ENCODE data around the gene MRPL2. TPM values are rescaled to one million over a fixed set of nuclear protein-coding genes. Genes with fewer than 3 reads are reported as not detected.

Gene MRPL2
- total RNA-seq, 1 donor from 2014 or later, result 45.7 TPM

- Mint-ChIP-seq H3K36me3 (ENCODE audit: low read depth) (peaks cover 32% of the 10 kb centered on the region), H3K4me1 (peaks cover 4% of the 10 kb centered on the region), H3K27me3 (ENCODE audit: low read depth) (no peaks in the 10 kb centered on the region), H3K4me3 (no peak overlapping the region), H3K27ac (ENCODE audit: unreplicated experiment) (no peak overlapping the region), H3K9me3 (no peaks in the 10 kb centered on the region)
- TF ChIP-seq CTCF (conservative IDR thresholded peaks at IDR 0.05), result no peak
- DNase-seq (ENCODE audit: low read depth, low spot score), result no peak
Observed at GRCh38 chr6:43029120-43029519, 30.1 kb downstream of the MRPL2 start.

- Mint-ChIP-seq H3K27me3 (ENCODE audit: low read depth) (no peaks in the 10 kb centered on the region), H3K9me3 (no peaks in the 10 kb centered on the region), H3K36me3 (ENCODE audit: low read depth) (peaks cover 27% of the 10 kb centered on the region), H3K4me3 (peak overlapping the region; percentile 34), H3K4me1 (peaks cover 8% of the 10 kb centered on the region), H3K27ac (ENCODE audit: unreplicated experiment) (no peak overlapping the region)
- TF ChIP-seq CTCF (conservative IDR thresholded peaks at IDR 0.05), result no peak
- DNase-seq (ENCODE audit: low read depth, low spot score), result no peak
Observed at GRCh38 chr6:43026365-43026764, 32.9 kb downstream of the MRPL2 start.

- no peak for TF ChIP-seq CTCF (conservative IDR thresholded peaks at IDR 0.05)
- H3K27me3 Mint-ChIP-seq (ENCODE audit: low read depth), result no peaks in the 10 kb centered on the region
- H3K4me1 Mint-ChIP-seq, result peaks cover 8% of the 10 kb centered on the region
- peak overlapping the region; percentile 75 for H3K4me3 Mint-ChIP-seq
- no peaks in the 10 kb centered on the region for H3K9me3 Mint-ChIP-seq
- H3K36me3 Mint-ChIP-seq (ENCODE audit: low read depth), result peaks cover 20% of the 10 kb centered on the region
- no peak overlapping the region for H3K27ac Mint-ChIP-seq (ENCODE audit: unreplicated experiment)
- no peak for DNase-seq (ENCODE audit: low read depth, low spot score)
Observed at GRCh38 chr6:43024436-43024835, 34.8 kb downstream of the MRPL2 start.

GRCh38 chr6:43021270-43022047, 37.8 kb downstream of the MRPL2 start, which contains the start of gene RRP36:
Gene RRP36, plus strand, starts transcription at chr6:43021623. Its CDS starts 32 bp downstream, at chr6:43021655.
- peak within 1 kb of the TSS; percentile 97 for H3K27ac Mint-ChIP-seq (ENCODE audit: unreplicated experiment)
- peak within 1 kb of the TSS; percentile 95 for H3K4me3 Mint-ChIP-seq
- peak; percentile 64 for DNase-seq (ENCODE audit: low read depth, low spot score)
- H3K36me3 Mint-ChIP-seq (ENCODE audit: low read depth), result peaks cover 16% of the 10 kb centered on the region
- H3K4me1 Mint-ChIP-seq, result peaks cover 4% of the 10 kb centered on the region
- TF ChIP-seq CTCF (conservative IDR thresholded peaks at IDR 0.05), result no peak
- no peaks in the 10 kb centered on the region for H3K27me3 Mint-ChIP-seq (ENCODE audit: low read depth)
- no peaks in the 10 kb centered on the region for H3K9me3 Mint-ChIP-seq

- TF ChIP-seq CTCF (conservative IDR thresholded peaks at IDR 0.05), result no peak
- DNase-seq (ENCODE audit: low read depth, low spot score), result no peak
- Mint-ChIP-seq H3K27ac (ENCODE audit: unreplicated experiment) (no peak overlapping the region), H3K9me3 (no peaks in the 10 kb centered on the region), H3K4me1 (peaks cover 4% of the 10 kb centered on the region), H3K27me3 (ENCODE audit: low read depth) (no peaks in the 10 kb centered on the region), H3K4me3 (peak overlapping the region; percentile 95), H3K36me3 (ENCODE audit: low read depth) (peaks cover 13% of the 10 kb centered on the region)
Observed at GRCh38 chr6:43020847-43021246, 38.4 kb downstream of the MRPL2 start.
